Astrocyte (in vitro differentiated cells and primary cell): ENCODE results near the gene SPATC1L. TPM values are rescaled to one million over a fixed set of nuclear protein-coding genes. Genes with fewer than 3 reads are reported as not detected.

ENCODE experiments used
- DNase-seq: peaks from one replicate; pipeline ENCODE4 v3.0.0-alpha.2; 2010; ENCODE audit warnings: low read depth
- FAIRE-seq: peaks from 2 replicates; lab custom pipeline; 2011; peaks lifted over from hg19 to GRCh38; lab: Jason Lieb, UNC
- H2AFZ ChIP-seq: 2 replicates; pipeline ENCODE4 v1.6.0; 2012; ENCODE audit warnings: low read depth, low read length, inconsistent platforms
- H3K27ac ChIP-seq: 2 replicates; pipeline ENCODE4 v1.5.1; 2011; ENCODE audit warnings: low read depth, low read length, inconsistent platforms
- H3K27me3 ChIP-seq: 2 replicates; pipeline ENCODE4 v1.6.0; 2011; ENCODE audit warnings: low read length, inconsistent platforms; ENCODE audit not compliant: insufficient read depth
- H3K36me3 ChIP-seq: 2 replicates; pipeline ENCODE4 v1.5.1; 2011; ENCODE audit warnings: low read length, inconsistent platforms; ENCODE audit not compliant: insufficient read depth
- H3K4me1 ChIP-seq: 2 replicates; pipeline ENCODE4 v1.5.1; 2011; ENCODE audit warnings: low read length, inconsistent platforms; ENCODE audit not compliant: insufficient read depth
- H3K4me2 ChIP-seq: 2 replicates; pipeline ENCODE4 v1.6.0; 2012; ENCODE audit warnings: low read length, inconsistent platforms
- H3K4me3 ChIP-seq: 2 replicates; pipeline ENCODE4 v1.5.1; 2011; ENCODE audit warnings: low read depth, mild to moderate bottlenecking, low read length, inconsistent platforms; ENCODE audit not compliant: insufficient read depth
- H3K79me2 ChIP-seq: 2 replicates; pipeline ENCODE4 v1.6.0; 2012; ENCODE audit warnings: mild to moderate bottlenecking, low read length, inconsistent platforms; ENCODE audit not compliant: insufficient read depth
- H3K9ac ChIP-seq: 2 replicates; pipeline ENCODE4 v1.6.0; 2012; ENCODE audit warnings: mild to moderate bottlenecking, low read length, inconsistent platforms
- H3K9me3 ChIP-seq: 2 replicates; pipeline ENCODE4 v1.5.1; 2012; ENCODE audit warnings: low read depth, mild to moderate bottlenecking, low read length, inconsistent platforms; ENCODE audit not compliant: insufficient read depth
- H4K20me1 ChIP-seq: 2 replicates; pipeline ENCODE4 v1.6.0; 2012; ENCODE audit warnings: low read length, inconsistent platforms; ENCODE audit not compliant: insufficient read depth
- H3K27ac Mint-ChIP-seq: one replicate; pipeline ENCODE4 v1.8.0; 2021; ENCODE audit warnings: mild to moderate bottlenecking, mixed read lengths; ENCODE audit not compliant: unreplicated experiment
- H3K27me3 Mint-ChIP-seq: one replicate; pipeline ENCODE4 v1.8.0; 2021; ENCODE audit warnings: low read depth, mixed read lengths; ENCODE audit not compliant: unreplicated experiment
- H3K36me3 Mint-ChIP-seq: one replicate; pipeline ENCODE4 v1.8.0; 2021; ENCODE audit warnings: low read depth, mixed read lengths; ENCODE audit not compliant: unreplicated experiment
- H3K4me1 Mint-ChIP-seq: one replicate; pipeline ENCODE4 v1.8.0; 2021; ENCODE audit warnings: low read depth, mixed read lengths; ENCODE audit not compliant: unreplicated experiment
- H3K4me3 Mint-ChIP-seq: one replicate; pipeline ENCODE4 v1.8.0; 2021; ENCODE audit warnings: mild to moderate bottlenecking, moderate library complexity, mixed read lengths; ENCODE audit not compliant: unreplicated experiment
- H3K9me3 Mint-ChIP-seq: one replicate; pipeline ENCODE4 v1.8.0; 2021; ENCODE audit warnings: mild to moderate bottlenecking, mixed read lengths; ENCODE audit not compliant: unreplicated experiment
- EZH2 ChIP-seq: IDR thresholded peaks from 2 replicates; pipeline ENCODE4 v1.6.1; 2012; ENCODE audit warnings: mild to moderate bottlenecking, low read length, inconsistent platforms; ENCODE audit not compliant: insufficient read depth
- total RNA-seq: library from RNA; stranded (reverse); gene quantifications from 2 replicates; pipeline ENCODE4 v1.2.1, GENCODE V29; 2021
- TF ChIP-seq, protein P1 (sequence below): IDR thresholded peaks from 2 replicates; pipeline ENCODE4 v1.5.1; 2011; ENCODE audit warnings: low read depth, mild to moderate bottlenecking, inconsistent platforms, low read length, moderate library complexity; ENCODE audit not compliant: insufficient read depth

SPATC1L gene
- total RNA-seq, 1 donor from 2014 or later: 17.8 TPM

DNA sequence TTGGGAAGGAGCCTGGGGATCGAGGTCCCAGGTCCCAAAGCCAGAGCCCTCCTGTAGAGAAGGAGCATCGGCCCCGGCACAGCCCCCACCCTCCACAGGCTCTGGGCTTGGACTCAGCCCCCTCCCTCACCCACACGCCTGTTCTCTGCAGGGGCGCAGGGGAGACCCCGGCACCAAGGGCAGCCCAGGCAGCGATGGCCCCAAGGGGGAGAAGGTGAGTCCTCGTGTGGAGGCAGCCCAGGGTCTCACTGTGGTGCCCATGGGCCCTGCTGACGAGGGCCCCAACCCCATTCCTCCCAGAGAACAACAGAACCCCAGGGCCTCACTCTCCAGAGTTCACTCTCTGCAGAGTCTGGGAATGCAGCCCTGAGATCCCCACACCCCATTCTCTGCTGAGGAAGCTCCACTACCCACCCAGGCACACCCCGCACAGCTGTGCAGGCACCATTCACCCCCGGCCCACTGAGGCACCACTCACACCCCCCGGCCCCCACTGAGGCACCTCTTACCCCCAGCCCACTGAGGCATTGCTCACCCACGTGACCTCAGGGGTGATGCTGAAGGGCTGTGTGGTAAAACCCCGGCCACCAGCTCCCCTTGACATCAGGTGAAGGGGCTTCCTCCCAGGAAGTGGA lies 64.5 kb downstream of the SPATC1L start:
- H3K4me1 ChIP-seq: peaks cover 29% of the 10 kb centered on the region
- DNase-seq: no peak
- FAIRE-seq: no peak
- Mint-ChIP-seq H3K27me3 (no peaks in the 10 kb centered on the region), H3K9me3 (no peaks in the 10 kb centered on the region), H3K4me1 (peaks cover 6% of the 10 kb centered on the region), H3K27ac (no peak overlapping the region), H3K4me3 (no peak overlapping the region), H3K36me3 (peaks cover 3% of the 10 kb centered on the region)
- peaks cover 54% of the 10 kb centered on the region for H3K79me2 ChIP-seq
- no peak overlapping the region for H3K27ac ChIP-seq
- peaks cover 28% of the 10 kb centered on the region for H3K36me3 ChIP-seq
- H3K27me3 ChIP-seq: no peaks in the 10 kb centered on the region
- H3K4me2 ChIP-seq: no peak overlapping the region
- peaks cover 81% of the 10 kb centered on the region for H4K20me1 ChIP-seq
- H3K9me3 ChIP-seq: peaks cover 3% of the 10 kb centered on the region
- no peak overlapping the region for H2AFZ ChIP-seq
- no peak overlapping the region for H3K4me3 ChIP-seq
- TF ChIP-seq, protein P1, sequence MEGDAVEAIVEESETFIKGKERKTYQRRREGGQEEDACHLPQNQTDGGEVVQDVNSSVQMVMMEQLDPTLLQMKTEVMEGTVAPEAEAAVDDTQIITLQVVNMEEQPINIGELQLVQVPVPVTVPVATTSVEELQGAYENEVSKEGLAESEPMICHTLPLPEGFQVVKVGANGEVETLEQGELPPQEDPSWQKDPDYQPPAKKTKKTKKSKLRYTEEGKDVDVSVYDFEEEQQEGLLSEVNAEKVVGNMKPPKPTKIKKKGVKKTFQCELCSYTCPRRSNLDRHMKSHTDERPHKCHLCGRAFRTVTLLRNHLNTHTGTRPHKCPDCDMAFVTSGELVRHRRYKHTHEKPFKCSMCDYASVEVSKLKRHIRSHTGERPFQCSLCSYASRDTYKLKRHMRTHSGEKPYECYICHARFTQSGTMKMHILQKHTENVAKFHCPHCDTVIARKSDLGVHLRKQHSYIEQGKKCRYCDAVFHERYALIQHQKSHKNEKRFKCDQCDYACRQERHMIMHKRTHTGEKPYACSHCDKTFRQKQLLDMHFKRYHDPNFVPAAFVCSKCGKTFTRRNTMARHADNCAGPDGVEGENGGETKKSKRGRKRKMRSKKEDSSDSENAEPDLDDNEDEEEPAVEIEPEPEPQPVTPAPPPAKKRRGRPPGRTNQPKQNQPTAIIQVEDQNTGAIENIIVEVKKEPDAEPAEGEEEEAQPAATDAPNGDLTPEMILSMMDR: no peak
- no peak for TF ChIP-seq EZH2
- no peak overlapping the region for H3K9ac ChIP-seq

- H3K4me2 ChIP-seq: no peak overlapping the region
- no peaks in the 10 kb centered on the region for H3K27me3 Mint-ChIP-seq
- H3K36me3 Mint-ChIP-seq: peaks cover 9% of the 10 kb centered on the region
- no peak overlapping the region for H3K9ac ChIP-seq
- no peaks in the 10 kb centered on the region for H3K9me3 Mint-ChIP-seq
- no peak overlapping the region for H3K4me3 Mint-ChIP-seq
- no peaks in the 10 kb centered on the region for H3K27me3 ChIP-seq
- peaks cover 4% of the 10 kb centered on the region for H3K9me3 ChIP-seq
- H3K27ac Mint-ChIP-seq: no peak overlapping the region
- H3K27ac ChIP-seq: no peak overlapping the region
- H4K20me1 ChIP-seq: peaks cover 75% of the 10 kb centered on the region
- H3K4me1 Mint-ChIP-seq: peaks cover 6% of the 10 kb centered on the region
- peaks cover 29% of the 10 kb centered on the region for H3K4me1 ChIP-seq
- peaks cover 51% of the 10 kb centered on the region for H3K79me2 ChIP-seq
- FAIRE-seq (no peak), DNase-seq (no peak)
- no peak overlapping the region for H3K4me3 ChIP-seq
- peaks cover 28% of the 10 kb centered on the region for H3K36me3 ChIP-seq
- no peak for TF ChIP-seq EZH2
- TF ChIP-seq, protein P1: no peak
- H2AFZ ChIP-seq: no peak overlapping the region
Observed at GRCh38 chr21:46119144-46119636, 65.1 kb downstream of the SPATC1L start.
